Measurements from ENCODE around the gene RNASE7.

The RNASE7 gene

DNA sequence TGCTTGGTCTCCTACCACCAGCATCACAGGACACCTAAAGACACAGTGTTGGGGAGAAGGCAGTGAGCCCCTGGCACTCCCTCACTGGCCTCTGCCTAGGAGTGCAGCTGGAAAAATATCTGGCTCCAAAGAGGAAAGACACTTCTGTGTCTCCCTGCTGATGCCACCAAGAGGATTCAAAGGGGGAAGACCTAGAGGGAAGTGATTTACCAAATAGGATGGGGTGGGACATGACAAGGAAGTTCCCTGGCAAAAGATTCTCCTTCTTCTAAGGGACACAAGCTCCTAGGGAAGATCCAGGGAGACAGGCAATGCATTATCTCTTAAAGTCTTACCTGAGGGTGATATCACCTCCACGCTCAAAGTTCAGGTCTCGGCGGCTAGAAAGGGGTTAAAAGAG is 23.4 kb upstream of the RNASE7 start:
- DNase-seq (ENCODE audit: extremely low read depth, insufficient read length) = no peak
- H3K36me3 ChIP-seq (ENCODE audit: control insufficient read depth, insufficient read depth, low read length) = no peaks in the 10 kb centered on the region
- TF ChIP-seq, protein P1, sequence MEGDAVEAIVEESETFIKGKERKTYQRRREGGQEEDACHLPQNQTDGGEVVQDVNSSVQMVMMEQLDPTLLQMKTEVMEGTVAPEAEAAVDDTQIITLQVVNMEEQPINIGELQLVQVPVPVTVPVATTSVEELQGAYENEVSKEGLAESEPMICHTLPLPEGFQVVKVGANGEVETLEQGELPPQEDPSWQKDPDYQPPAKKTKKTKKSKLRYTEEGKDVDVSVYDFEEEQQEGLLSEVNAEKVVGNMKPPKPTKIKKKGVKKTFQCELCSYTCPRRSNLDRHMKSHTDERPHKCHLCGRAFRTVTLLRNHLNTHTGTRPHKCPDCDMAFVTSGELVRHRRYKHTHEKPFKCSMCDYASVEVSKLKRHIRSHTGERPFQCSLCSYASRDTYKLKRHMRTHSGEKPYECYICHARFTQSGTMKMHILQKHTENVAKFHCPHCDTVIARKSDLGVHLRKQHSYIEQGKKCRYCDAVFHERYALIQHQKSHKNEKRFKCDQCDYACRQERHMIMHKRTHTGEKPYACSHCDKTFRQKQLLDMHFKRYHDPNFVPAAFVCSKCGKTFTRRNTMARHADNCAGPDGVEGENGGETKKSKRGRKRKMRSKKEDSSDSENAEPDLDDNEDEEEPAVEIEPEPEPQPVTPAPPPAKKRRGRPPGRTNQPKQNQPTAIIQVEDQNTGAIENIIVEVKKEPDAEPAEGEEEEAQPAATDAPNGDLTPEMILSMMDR (IDR thresholded peaks at IDR 0.05; ENCODE audit: insufficient read depth, low read length, poor library complexity, severe bottlenecking) = no peak
- no peaks in the 10 kb centered on the region; the same call in none of the 2 replicates for H3K27me3 ChIP-seq (replicated peaks; ENCODE audit: control insufficient read depth, insufficient read depth, low read length)
- no peak overlapping the region for H3K4me3 ChIP-seq (replicated peaks; ENCODE audit: low read depth, low read length)

- DNase-seq (ENCODE audit: extremely low read depth, insufficient read length) = no peak
- no peak overlapping the region for H3K4me3 ChIP-seq (replicated peaks; ENCODE audit: low read depth, low read length)
- peaks cover 2% of the 10 kb centered on the region for H3K27me3 ChIP-seq (replicated peaks; ENCODE audit: control insufficient read depth, insufficient read depth, low read length)
- TF ChIP-seq, protein P1 (IDR thresholded peaks at IDR 0.05; ENCODE audit: insufficient read depth, low read length, poor library complexity, severe bottlenecking) = no peak
- no peaks in the 10 kb centered on the region for H3K36me3 ChIP-seq (ENCODE audit: control insufficient read depth, insufficient read depth, low read length)
Measured at GRCh38 chr14:21019366-21019765, 22.8 kb upstream of the RNASE7 start.

GRCh38 chr14:21020977-21021545 is 21.1 kb upstream of the RNASE7 start:
- Histone ChIP-seq H3K36me3 (ENCODE audit: control insufficient read depth, insufficient read depth, low read length) (no peaks in the 10 kb centered on the region), H3K27me3 (replicated peaks; ENCODE audit: control insufficient read depth, insufficient read depth, low read length) (peaks cover 2% of the 10 kb centered on the region), H3K4me3 (replicated peaks; ENCODE audit: low read depth, low read length) (no peak overlapping the region)
- DNase-seq (ENCODE audit: extremely low read depth, insufficient read length) = no peak
- TF ChIP-seq, protein P1 (IDR thresholded peaks at IDR 0.05; ENCODE audit: insufficient read depth, low read length, poor library complexity, severe bottlenecking) = no peak

GRCh38 chr14:21022686-21023085 is 19.5 kb upstream of the RNASE7 start:
- Histone ChIP-seq H3K4me3 (replicated peaks; ENCODE audit: low read depth, low read length) (no peak overlapping the region), H3K27me3 (replicated peaks; ENCODE audit: control insufficient read depth, insufficient read depth, low read length) (peaks cover 3% of the 10 kb centered on the region), H3K36me3 (ENCODE audit: control insufficient read depth, insufficient read depth, low read length) (no peaks in the 10 kb centered on the region)
- DNase-seq (ENCODE audit: extremely low read depth, insufficient read length) = no peak
- TF ChIP-seq, protein P1 (IDR thresholded peaks at IDR 0.05; ENCODE audit: insufficient read depth, low read length, poor library complexity, severe bottlenecking) = no peak

DNA sequence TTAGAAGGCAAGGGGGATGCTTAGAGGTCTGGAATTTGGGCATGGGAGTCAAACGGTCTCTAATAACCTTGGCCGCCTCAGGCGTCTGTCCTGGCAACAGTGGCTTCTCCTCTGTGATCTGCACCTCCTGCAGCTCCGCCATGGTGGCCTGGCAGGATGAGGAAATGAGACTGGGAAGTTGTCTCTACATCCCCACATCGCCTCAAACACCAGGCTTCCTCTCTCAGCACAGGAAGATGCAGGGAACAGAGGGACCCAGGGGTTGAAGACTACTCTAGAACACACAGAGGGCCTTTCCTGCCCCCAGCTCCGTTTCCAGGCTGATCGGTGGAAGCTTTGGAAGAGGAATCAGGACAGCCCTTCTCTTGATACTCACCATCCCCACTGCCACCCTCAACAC is 19.0 kb upstream of the RNASE7 start:
- TF ChIP-seq, protein P1 (IDR thresholded peaks at IDR 0.05; ENCODE audit: insufficient read depth, low read length, poor library complexity, severe bottlenecking) = no peak
- Histone ChIP-seq H3K4me3 (replicated peaks; ENCODE audit: low read depth, low read length) (no peak overlapping the region), H3K27me3 (replicated peaks; ENCODE audit: control insufficient read depth, insufficient read depth, low read length) (peaks cover 4% of the 10 kb centered on the region)

More for the DNA sequence above, 19.0 kb upstream of the RNASE7 start:
- DNase-seq (ENCODE audit: extremely low read depth, insufficient read length) = no peak
- H3K36me3 ChIP-seq (ENCODE audit: control insufficient read depth, insufficient read depth, low read length) = no peaks in the 10 kb centered on the region

Data from GM06990 (cell line).